CD4-positive, alpha-beta T cell treated with Interleukin-2 at 100 ng/mL for 4 hours (primary cell): ENCODE data around the gene PDLIM7.
A peak's percentile ranks its signal among the peaks of the same experiment; 100 is the strongest.

Experiments used
- DNase-seq: peaks from one replicate; pipeline ENCODE4 v3.0.0-alpha.2; 2020; ENCODE audit warnings: low spot score

Gene PDLIM7

DNA sequence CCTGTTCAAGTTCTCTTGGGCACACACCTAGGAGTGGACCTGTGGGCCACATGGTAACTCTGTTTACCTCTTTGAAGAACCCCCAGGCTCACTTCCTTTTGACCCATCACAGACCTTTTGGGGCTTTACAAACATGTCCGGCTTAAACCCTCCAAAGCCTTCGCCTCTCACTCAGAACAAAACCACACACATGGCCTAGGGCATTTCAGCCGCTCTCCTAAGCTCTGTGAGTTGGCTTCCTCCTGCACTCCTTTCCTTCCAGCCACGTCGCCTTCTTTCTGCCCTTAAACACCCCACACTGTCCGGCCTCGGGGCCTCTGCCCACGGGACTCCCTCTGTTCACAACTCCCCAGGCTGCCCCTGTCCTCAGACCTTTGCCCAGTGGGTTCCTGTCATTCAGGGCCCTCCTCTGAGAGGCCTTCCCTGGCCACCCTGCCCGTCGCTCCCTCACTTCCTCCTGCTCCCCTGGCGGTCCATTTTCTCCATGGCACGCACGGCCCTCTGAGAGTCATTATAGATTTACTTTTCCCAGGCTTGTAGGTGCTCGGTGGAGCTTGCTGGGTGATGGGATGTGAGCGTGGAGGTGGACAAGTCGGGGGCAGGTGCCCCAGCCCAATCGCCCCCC is 10.3 kb upstream of the PDLIM7 start:
- DNase-seq, result no peak

- DNase-seq, result no peak
Observed at GRCh38 chr5:177507165-177507564, 9.8 kb upstream of the PDLIM7 start.

GRCh38 chr5:177505075-177505474 is 7.7 kb upstream of the PDLIM7 start:
- DNase-seq, result no peak

DNA sequence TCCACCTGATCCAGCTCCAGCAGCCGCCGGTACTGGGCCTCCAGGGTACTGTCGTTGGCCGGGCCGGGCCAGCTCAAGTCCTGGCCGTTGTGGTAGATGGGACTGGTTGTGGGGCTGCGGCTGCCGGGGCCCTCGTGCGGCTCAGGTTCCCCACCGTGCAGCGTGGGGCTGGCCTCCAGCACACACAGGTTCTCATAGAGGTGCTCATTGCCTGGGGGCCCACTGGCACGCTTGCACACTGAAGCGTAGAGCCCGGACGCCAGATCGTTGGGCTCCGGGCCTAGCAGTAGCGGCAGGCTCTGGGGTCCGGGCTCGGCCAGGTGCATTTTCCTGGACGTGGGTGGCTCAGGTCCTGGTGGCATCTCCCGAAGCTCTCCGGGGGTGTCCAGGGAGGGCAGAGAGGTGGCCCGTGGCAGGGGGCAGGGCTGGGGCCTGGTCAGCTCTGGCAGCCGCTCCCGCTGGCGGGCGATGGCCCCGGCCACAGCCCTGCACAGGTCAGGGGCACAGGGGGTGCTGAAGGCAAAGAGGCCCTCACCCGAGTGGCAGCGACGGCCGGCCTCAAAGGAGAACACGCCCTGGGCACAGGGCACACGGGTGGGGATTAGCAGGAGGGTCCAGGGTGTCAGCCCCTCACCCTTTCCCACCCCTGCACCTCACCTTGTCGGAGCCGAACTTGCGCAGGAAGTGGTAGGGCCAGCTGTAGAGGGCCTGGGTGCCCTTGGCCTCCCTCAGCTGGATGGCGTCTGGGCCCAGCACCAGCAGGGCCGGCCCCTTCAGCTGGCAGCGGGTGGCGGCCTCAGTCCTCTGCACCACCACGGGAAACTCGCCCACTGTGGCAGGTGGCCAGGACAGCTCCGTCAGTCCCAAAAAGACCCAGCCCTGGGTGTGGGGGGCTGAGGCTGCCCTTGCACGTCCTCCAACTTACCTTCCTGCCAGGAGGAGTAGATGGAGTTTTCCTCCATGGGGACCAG is 7.0 kb upstream of the PDLIM7 start:
- DNase-seq, result no peak

DNA sequence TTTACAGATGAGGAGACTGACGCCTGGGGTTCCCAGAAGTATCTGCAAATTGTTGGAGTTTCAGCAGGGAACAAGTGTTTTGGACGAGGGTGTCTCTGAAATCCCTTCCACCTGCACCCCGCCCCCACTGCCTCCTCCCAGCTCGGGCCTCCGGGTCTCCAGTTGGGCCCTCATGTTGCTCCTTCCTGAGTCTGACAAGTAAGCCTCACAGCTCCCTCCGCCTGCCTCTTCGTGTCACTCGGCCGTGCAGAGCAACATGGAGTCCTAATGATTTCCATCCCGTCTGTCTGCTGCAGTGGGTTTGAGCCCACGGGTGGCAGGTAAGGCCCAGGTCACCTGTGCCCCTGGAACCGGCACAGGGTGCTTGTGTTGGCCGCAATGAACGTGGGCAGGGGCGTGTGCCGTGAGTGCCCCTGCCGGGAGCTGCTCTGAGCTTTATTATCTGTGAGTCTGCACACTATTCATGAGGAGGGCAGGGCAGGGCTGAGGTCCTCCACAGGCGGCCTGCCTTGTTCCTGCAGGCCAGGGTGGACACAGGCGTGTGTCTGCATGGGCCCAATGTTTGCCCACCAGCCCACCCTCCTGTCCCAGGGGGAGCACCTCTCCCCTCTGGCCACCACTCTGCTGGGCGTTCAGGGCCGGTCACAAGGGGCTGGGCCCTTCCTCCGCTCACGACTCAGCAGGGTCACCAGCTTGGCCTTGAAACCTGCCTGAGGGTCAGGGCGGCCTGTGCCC is 6.1 kb upstream of the PDLIM7 start:
- no peak for DNase-seq

DNA sequence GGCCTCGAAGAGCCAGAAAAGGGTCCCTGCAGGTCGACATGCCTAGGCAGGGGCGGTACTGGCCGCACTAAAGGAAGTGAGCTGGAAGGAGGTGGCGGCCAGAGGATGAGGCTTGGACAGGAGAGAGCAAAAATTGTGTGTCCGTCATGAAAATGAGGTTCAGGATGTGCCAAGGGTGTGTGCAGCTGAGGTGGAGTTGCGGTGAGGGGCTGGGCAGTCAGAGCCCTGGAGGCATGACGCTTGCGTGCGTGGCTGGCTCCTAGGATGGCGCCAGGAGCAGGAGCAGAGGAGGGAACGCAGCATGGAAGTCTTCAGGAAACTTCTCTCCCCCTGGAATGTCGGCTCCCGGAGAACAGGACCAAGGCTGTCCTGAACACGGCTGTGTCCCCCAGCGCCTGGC is 5.5 kb upstream of the PDLIM7 start:
- DNase-seq, result no peak

GRCh38 chr5:177501874-177502678 is 4.7 kb upstream of the PDLIM7 start:
- DNase-seq, result no peak

GRCh38 chr5:177500685-177501522 is 3.5 kb upstream of the PDLIM7 start:
- DNase-seq, result peak; percentile 83

GRCh38 chr5:177499842-177500241 is 2.4 kb upstream of the PDLIM7 start:
- DNase-seq, result no peak

DNA sequence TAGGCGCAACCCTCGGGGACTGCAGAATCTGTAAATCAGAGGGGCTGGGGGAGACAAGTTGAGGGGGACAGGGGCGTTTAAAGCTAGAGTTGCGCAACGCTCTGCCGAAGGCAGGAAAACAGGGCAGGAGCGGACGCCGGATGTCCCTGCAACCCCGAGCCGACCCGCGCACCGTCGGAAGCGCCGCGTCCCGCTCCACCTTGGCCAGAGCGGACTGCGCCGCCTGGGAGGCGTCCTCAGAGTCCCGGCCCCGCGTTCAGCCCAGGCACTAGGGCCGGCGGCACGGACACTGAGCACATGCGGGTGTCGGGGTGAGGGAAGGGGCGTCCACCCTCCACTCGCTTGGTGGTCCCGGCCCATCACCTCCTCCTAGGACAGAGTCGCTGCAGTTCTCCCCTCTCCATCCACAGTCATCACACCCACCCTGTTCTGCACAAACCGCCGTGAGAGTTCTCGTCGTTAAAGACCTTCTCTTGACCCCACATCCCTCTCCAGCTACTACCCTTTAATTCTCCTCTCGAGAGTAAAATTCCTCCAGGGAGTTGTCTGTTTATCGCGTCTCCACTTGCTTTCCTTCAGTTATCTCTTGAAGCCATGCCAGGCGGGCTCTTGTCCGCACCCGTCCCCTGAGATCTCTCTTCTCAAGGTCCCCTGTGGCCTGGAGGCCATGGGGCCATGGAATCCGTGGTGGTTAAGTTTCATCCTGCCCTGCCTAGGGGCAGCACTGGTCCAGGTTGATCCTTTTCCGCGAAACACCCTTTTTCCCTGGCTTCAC is 796 bp upstream of the PDLIM7 start:
- no peak for DNase-seq

GRCh38 chr5:177496727-177497291 is 595 bp downstream of the PDLIM7 start:
- no peak for DNase-seq

DNA sequence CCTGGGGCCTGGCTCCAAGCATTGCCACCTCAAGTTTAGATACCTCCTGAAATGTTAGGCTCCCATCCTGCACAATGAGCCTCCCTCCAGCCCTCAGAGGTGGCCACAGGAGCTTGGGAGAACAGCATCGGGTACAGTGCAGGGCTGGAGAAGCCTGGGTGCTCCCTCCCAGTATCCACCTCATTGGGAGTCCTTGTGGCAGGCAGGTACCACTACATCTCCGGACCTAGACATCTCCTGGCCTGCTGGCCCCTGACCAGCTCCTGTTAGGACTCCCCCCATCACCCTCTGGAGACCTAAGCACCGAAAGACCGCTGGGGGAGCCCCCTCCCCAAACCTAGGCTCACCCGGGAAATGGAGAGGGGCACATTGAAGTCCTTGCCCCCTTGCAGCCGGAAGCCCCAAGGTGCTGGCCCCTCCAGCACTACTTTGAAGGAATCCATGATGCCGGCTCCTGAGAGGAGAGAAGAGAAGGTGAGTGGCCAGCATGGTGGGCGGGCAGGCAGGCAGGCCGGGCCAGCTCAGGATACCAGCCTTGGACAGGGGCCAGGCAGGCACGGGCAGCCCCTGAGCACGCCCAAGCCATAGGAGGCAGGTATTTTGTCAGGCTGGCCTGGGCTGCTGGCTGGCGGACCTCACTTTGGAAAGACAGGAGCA is 1.2 kb downstream of the PDLIM7 start:
- DNase-seq, result no peak

GRCh38 chr5:177495243-177496060 is 2.0 kb downstream of the PDLIM7 start:
- no peak for DNase-seq

DNA sequence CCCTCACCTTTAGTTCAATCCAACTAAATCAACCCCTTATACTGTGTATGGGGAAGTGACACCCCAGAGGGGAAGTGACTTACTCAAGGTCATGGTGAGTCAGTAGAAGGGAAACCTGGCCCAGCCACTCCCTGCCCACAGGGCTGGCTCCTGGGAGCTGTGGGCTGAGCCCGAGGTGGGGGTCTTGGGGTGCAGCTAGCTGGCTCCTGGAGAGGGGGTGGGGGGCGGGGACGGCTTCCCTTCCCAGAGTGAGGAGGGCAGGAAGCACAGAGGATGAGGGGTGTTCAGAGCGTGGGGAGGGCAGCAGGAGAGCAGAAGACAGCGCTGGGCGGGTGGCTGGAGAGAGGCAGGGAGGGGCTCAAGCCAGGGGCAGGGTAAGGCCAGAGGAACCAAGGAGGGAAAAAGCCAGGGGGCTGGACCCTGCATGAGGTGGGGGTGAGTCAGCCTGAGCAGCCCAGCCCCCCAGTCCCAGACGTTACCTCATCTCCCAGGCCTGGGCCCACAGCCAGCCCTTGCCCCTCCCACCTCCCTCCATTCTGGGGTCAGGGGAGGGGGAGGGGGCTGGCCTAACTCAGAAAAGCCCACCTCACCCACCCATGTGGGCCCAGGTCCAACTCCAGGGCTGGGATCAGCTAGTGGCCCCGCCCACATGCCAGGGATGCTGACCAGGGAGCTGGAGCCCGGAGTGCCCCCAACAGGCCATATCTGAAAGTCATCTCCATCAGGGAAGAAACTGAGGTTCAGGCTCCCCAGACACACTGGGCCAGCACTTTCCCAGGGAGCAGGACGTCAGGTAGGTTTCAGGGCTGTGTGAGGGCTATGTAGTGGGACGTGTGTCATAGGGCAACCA is 2.8 kb downstream of the PDLIM7 start:
- DNase-seq, result peak; percentile 51

- no peak for DNase-seq
Observed at GRCh38 chr5:177493795-177494345, 3.5 kb downstream of the PDLIM7 start.

DNA sequence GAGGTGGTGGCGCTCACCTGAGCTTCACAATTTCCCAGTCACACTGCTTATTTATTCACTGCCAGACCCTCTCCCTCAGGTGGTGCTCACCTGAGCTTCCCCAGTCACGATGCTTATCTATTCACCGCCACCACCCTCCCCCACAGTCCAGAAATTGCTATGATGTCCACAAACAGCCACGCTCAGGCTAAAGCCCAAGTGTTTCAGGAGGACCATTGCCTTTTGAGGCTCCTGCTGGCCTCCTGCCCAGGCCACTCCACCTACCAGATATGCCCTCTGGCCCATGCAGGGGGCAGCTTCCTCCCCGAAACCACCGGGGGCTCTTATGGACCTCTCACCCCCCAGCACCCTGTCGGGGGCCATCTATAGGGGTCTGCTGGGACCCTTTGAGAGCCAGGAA is 4.6 kb downstream of the PDLIM7 start:
- no peak for DNase-seq
